HFFc6 (cell line): ENCODE data around the gene ADPGK. TPM values are rescaled to one million over a fixed set of nuclear protein-coding genes. Genes with fewer than 3 reads are reported as not detected.

Experiments
- DNase-seq: peaks from one replicate; pipeline ENCODE4 v3.0.0-alpha.2; 2018
- H3K27ac Mint-ChIP-seq: 2 replicates; pipeline ENCODE4 v1.8.0; 2020; ENCODE audit warnings: mild to moderate bottlenecking, mixed read lengths
- H3K27me3 Mint-ChIP-seq: 2 replicates; pipeline ENCODE4 v1.8.0; 2021; ENCODE audit warnings: mild to moderate bottlenecking, moderate library complexity, mixed read lengths; ENCODE audit not compliant: insufficient read depth
- H3K36me3 Mint-ChIP-seq: 2 replicates; pipeline ENCODE4 v1.8.0; 2021; ENCODE audit warnings: low read depth, mixed read lengths
- H3K4me1 Mint-ChIP-seq: 2 replicates; pipeline ENCODE4 v1.8.0; 2020; ENCODE audit warnings: low read depth, mixed read lengths
- H3K4me3 Mint-ChIP-seq: 2 replicates; pipeline ENCODE4 v1.8.0; 2020; ENCODE audit warnings: mild to moderate bottlenecking, moderate library complexity, mixed read lengths
- H3K9me3 Mint-ChIP-seq: 2 replicates; pipeline ENCODE4 v1.8.0; 2020; ENCODE audit warnings: mild to moderate bottlenecking, mixed read lengths
- total RNA-seq, 6 experiments: library from RNA; stranded (reverse); fragmentation: NEBNext Ultra II Directional; extraction: Animal tissue kit (Norgen Biotek cat#: 25700); gene quantifications; 2 replicates in 1 of 6; 3 replicates in 5 of 6; pipeline ENCODE4 v1.2.3, GENCODE V29; 2021
- TF ChIP-seq, protein P1 (sequence below): fragments of 200-600 bp; sonication (generic); IDR thresholded peaks from 2 replicates; pipeline ENCODE4 v1.5.0; 2021; ENCODE audit warnings: antibody characterized with exemption, mild to moderate bottlenecking

Gene ADPGK
- total RNA-seq, 6 experiments from 2014 or later: 54.6 to 59.4 (median 56.8) TPM

DNA sequence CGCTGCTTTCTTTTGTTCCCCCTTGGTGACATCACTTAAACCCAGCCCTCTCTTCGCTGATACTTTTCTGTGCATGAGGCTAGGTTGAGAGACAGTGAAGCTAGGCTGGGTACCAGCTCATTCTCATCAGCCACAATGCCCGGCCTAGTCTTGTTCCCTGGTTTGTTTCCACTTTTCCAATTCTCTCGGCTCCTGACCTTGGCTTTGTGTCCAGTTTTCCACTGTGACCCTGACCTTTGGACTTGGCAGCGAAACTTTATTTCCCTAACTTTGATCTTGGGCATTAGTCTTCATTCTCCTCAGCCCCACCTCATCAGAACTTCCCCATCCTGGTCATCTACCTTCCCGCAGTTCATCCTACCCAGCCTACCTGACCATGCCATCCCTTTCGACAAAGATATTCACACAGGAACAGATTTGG lies 908 bp upstream of the ADPGK start:
- H3K9me3 Mint-ChIP-seq: no peaks in the 10 kb centered on the region
- no peaks in the 10 kb centered on the region for H3K27me3 Mint-ChIP-seq
- H3K36me3 Mint-ChIP-seq: peaks cover 6% of the 10 kb centered on the region; the same call in 1 of the 2 replicates
- TF ChIP-seq, protein P1, sequence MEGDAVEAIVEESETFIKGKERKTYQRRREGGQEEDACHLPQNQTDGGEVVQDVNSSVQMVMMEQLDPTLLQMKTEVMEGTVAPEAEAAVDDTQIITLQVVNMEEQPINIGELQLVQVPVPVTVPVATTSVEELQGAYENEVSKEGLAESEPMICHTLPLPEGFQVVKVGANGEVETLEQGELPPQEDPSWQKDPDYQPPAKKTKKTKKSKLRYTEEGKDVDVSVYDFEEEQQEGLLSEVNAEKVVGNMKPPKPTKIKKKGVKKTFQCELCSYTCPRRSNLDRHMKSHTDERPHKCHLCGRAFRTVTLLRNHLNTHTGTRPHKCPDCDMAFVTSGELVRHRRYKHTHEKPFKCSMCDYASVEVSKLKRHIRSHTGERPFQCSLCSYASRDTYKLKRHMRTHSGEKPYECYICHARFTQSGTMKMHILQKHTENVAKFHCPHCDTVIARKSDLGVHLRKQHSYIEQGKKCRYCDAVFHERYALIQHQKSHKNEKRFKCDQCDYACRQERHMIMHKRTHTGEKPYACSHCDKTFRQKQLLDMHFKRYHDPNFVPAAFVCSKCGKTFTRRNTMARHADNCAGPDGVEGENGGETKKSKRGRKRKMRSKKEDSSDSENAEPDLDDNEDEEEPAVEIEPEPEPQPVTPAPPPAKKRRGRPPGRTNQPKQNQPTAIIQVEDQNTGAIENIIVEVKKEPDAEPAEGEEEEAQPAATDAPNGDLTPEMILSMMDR: peak; percentile 48
- H3K27ac Mint-ChIP-seq: peak overlapping the region; percentile 92
- no peak for DNase-seq
- H3K4me3 Mint-ChIP-seq: peak overlapping the region; percentile 95
- H3K4me1 Mint-ChIP-seq: peaks cover 47% of the 10 kb centered on the region

DNA sequence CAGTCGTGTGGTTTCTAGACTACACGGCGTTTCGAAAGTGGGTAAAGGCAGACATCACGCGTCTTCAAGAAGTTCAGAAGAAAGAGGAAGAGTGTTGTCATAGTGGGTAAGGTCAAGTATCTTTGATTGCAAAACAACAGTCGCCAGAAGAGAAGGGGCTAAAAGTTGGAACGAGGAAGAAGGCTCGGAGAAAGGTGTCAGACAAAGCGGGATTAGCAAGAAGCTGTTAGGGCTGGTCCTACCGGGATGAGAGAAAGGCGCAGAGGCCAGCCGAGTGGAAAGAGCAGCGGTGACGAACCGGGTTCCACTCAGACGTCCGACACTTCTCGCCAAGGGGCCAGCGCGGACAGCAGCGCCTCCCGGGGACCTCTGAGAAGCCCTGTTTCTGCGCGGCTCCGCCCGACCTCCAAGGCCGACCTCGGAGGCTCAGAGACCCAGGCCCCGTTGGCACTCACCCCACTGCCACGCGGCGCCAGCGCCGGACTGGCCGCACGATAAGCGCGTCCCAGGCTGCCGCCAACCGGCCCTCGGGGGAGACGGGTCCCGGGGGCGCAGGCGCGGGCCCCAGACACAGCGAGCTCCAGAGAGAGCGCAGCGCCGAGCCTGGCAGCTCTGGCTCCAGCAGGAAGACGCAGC lies 436 bp downstream of the ADPGK start:
- H3K27me3 Mint-ChIP-seq: no peaks in the 10 kb centered on the region
- TF ChIP-seq, protein P1: no peak
- peaks cover 6% of the 10 kb centered on the region; the same call in 1 of the 2 replicates for H3K36me3 Mint-ChIP-seq
- H3K4me3 Mint-ChIP-seq: peak overlapping the region; percentile 95
- no peaks in the 10 kb centered on the region for H3K9me3 Mint-ChIP-seq
- H3K4me1 Mint-ChIP-seq: peaks cover 52% of the 10 kb centered on the region
- peak overlapping the region; percentile 92 for H3K27ac Mint-ChIP-seq
- no peak for DNase-seq

DNA sequence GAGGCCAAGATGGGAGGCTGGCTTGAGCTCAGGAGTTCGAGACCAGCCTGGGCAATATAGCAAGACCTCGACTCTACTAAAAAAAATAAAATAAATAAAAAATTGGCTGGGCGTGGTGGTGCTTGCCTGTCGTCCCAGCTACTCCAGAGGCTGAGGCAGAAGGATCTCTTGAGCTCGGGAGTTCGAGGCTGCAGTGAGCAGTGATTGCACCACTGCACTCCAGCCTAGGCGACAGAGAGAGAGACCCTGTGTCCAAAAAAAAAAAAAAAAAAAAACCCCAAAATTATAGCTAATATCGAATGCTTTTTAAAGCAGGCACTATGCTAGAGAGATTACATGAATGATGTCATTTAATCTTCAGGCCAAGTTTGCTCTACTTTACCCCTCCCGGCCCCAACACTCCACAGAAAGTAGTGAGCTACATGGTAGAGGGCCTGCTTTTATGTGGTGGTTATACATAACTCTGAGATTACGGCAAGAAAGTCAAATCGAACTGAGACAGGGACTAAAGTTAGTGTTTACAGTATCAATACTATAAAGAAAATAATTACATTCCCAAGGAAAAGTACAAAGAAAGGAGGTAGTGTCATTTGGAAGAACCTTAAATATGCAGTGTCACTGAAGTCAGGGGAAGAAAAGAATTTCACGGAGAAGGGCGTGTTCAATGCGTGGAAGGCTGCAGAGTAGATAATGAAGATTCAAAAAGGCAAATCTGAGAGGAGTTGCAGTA lies 1.1 kb downstream of the ADPGK start:
- H3K27ac Mint-ChIP-seq: peak overlapping the region; percentile 87
- no peak for DNase-seq
- H3K36me3 Mint-ChIP-seq: peaks cover 6% of the 10 kb centered on the region; the same call in 1 of the 2 replicates
- H3K4me3 Mint-ChIP-seq: peak overlapping the region; percentile 95
- peaks cover 52% of the 10 kb centered on the region for H3K4me1 Mint-ChIP-seq
- H3K9me3 Mint-ChIP-seq: no peaks in the 10 kb centered on the region
- TF ChIP-seq, protein P1: no peak
- H3K27me3 Mint-ChIP-seq: no peaks in the 10 kb centered on the region

DNA sequence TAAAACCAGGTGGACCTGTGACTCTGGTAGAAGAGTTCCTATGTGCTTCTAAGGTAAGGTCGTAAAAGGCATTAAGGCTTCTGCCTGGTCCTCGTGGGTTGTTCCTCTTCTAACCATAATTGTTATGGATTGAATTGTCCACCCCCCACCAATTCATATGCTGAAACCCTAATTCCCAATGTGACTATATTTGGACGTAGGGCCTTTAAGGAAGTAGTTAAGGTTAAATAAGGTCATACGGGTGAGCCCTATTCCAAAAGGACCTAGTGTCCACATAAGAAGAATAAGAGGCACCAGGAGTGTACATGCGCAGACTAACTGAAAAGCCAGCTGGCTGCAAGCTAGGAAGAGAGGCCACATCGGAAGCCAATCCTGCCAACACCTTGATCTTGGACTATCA lies 1.9 kb downstream of the ADPGK start:
- no peak overlapping the region for H3K27ac Mint-ChIP-seq
- H3K36me3 Mint-ChIP-seq: peaks cover 6% of the 10 kb centered on the region; the same call in 1 of the 2 replicates
- DNase-seq: no peak
- TF ChIP-seq, protein P1: no peak
- H3K27me3 Mint-ChIP-seq: no peaks in the 10 kb centered on the region
- peaks cover 49% of the 10 kb centered on the region for H3K4me1 Mint-ChIP-seq
- H3K4me3 Mint-ChIP-seq: peak overlapping the region; percentile 95
- no peaks in the 10 kb centered on the region for H3K9me3 Mint-ChIP-seq

DNA sequence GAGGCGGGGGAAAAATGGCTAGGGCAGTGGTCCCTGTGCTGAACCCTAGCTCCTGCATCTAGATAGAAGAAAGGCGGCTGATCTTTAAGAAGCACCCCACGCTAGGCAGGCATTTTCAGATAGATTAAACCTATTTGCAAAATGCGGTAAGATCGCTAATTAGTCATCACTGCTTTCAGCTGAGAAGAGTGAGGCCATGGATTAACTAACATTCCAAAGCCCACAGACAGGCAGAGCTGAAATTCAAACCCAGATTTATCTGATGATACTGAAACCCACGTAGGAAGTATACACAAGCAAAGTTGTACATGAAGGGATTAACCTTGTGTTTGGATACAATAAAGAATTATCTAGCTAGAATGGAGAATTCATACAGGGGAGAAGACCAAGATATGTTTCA lies 4.8 kb downstream of the ADPGK start:
- Mint-ChIP-seq H3K9me3 (no peaks in the 10 kb centered on the region), H3K27me3 (no peaks in the 10 kb centered on the region), H3K4me1 (peaks cover 30% of the 10 kb centered on the region), H3K27ac (no peak overlapping the region), H3K36me3 (peaks cover 6% of the 10 kb centered on the region; the same call in 1 of the 2 replicates), H3K4me3 (no peak overlapping the region)
- DNase-seq: no peak
- TF ChIP-seq, protein P1: no peak
